A673 (cell line): ENCODE results near the gene SAP25. TPM values are rescaled to one million over a fixed set of nuclear protein-coding genes. Genes with fewer than 3 reads are reported as not detected.

Source experiments
- BruUV-seq: library from RNA; stranded (reverse); fragments of 400-500 nt; replicated peaks from 2 replicates; lab custom pipeline; 2021; lab: Mats Ljungman, UMichigan
- CTCF ChIA-PET: fragments of 300-600 bp; sonication (Branson Sonifier 250); formaldehyde crosslinking; loops from one replicate; lab custom pipeline; 2022; ENCODE audit warnings: antibody characterized with exemption; lab: Charles Lee
- POLR2A ChIA-PET: fragments of 300-600 bp; sonication (Branson Sonifier 250); formaldehyde crosslinking; loops from one replicate; lab custom pipeline; 2022; ENCODE audit warnings: antibody characterized with exemption; ENCODE audit not compliant: low non-redundant PET; lab: Charles Lee
- DNase-seq: peaks from one replicate; pipeline ENCODE4 v3.0.0-alpha.2; 2015; ENCODE audit warnings: low spot score
- H3K27ac ChIP-seq: fragments of 200-600 bp; sonication (generic); 2 replicates; pipeline ENCODE4 v1.5.1; 2016; ENCODE audit warnings: mixed run types, low read depth, mild to moderate bottlenecking, mixed read lengths, antibody characterized with exemption, low read length; ENCODE audit not compliant: poor library complexity, severe bottlenecking
- H3K27me3 ChIP-seq: fragments of 200-600 bp; sonication (generic); replicated peaks from 2 replicates; pipeline ENCODE4 v1.6.1; 2017; ENCODE audit warnings: mixed run types, low read depth, mild to moderate bottlenecking, mixed read lengths, antibody characterized with exemption, low read length; ENCODE audit not compliant: insufficient read depth, poor library complexity
- H3K36me3 ChIP-seq: fragments of 200-600 bp; sonication (generic); 2 replicates; pipeline ENCODE4 v1.6.1; 2016; ENCODE audit warnings: mixed run types, mild to moderate bottlenecking, mixed read lengths, antibody characterized with exemption, low read length; ENCODE audit not compliant: insufficient read depth, poor library complexity, severe bottlenecking
- H3K4me1 ChIP-seq: fragments of 200-600 bp; sonication (generic); 2 replicates; pipeline ENCODE4 v1.6.1; 2017; ENCODE audit warnings: mixed run types, mild to moderate bottlenecking, mixed read lengths, antibody characterized with exemption, low read length; ENCODE audit not compliant: insufficient read depth, poor library complexity, severe bottlenecking
- H3K4me3 ChIP-seq: fragments of 200-600 bp; sonication (generic); 2 replicates; pipeline ENCODE4 v1.5.1; 2016; ENCODE audit warnings: low read depth, mixed run types, mild to moderate bottlenecking, mixed read lengths, low read length; ENCODE audit not compliant: poor library complexity, severe bottlenecking
- H3K9me3 ChIP-seq: fragments of 200-600 bp; sonication (generic); 2 replicates; pipeline ENCODE4 v1.6.1; 2016; ENCODE audit warnings: mixed run types, low read depth, mild to moderate bottlenecking, mixed read lengths, antibody characterized with exemption, low read length; ENCODE audit not compliant: poor library complexity, severe bottlenecking
- CTCF ChIP-seq: fragments of 300-800, 200-600 bp; sonication (generic); conservative IDR thresholded peaks from 2 replicates; pipeline ENCODE4 v1.5.1; 2017; ENCODE audit warnings: low read depth, mild to moderate bottlenecking, antibody characterized with exemption, low read length, moderate library complexity, mixed read lengths
- EZH2 ChIP-seq: fragments of 200-600 bp; sonication (generic); IDR thresholded peaks from 2 replicates; pipeline ENCODE4 v1.6.1; 2017; ENCODE audit warnings: borderline replicate concordance, low read depth, mild to moderate bottlenecking, mixed read lengths, antibody characterized with exemption, low read length; ENCODE audit not compliant: poor library complexity, severe bottlenecking
- intact Hi-C: fragments of 100-400 bp; cut with micrococcal nuclease; formaldehyde crosslinking; loops from one replicate; pipeline ENCODE4 v1.10.0; 2022; ENCODE audit not compliant: unreplicated experiment
- total RNA-seq: library from RNA; stranded (reverse); gene quantifications from 2 replicates; pipeline ENCODE4 v1.2.3, GENCODE V29; 2021

Gene SAP25
- total RNA-seq, 1 experiment from 2014 or later: 1.7 TPM

- Histone ChIP-seq H3K36me3 (peaks cover 31% of the 10 kb centered on the region), H3K27me3 (no peaks in the 10 kb centered on the region), H3K4me3 (no peak overlapping the region), H3K4me1 (peaks cover 19% of the 10 kb centered on the region), H3K27ac (peak overlapping the region; percentile 96), H3K9me3 (no peaks in the 10 kb centered on the region)
- POLR2A ChIA-PET: no interaction called here
- intact Hi-C loops: loop anchor here (10.0 kb wide), 1 partner anchor 91 kb away; the partner anchor contains the start of gene GNB2
- CTCF ChIA-PET: no interaction called here
- TF ChIP-seq CTCF: no peak
- no peak for TF ChIP-seq EZH2
- BruUV-seq: TSS peak; percentile 13
- no peak for DNase-seq
Observed at GRCh38 chr7:100583132-100584053, 9.7 kb upstream of the SAP25 start.

- POLR2A ChIA-PET: no interaction called here
- intact Hi-C loops: loop anchor here (10.0 kb wide), 1 partner anchor 92 kb away; the partner anchor contains the start of gene GNB2
- BruUV-seq: no TSS peak
- Histone ChIP-seq H3K4me3 (no peak overlapping the region), H3K36me3 (peaks cover 32% of the 10 kb centered on the region), H3K4me1 (peaks cover 19% of the 10 kb centered on the region), H3K27me3 (no peaks in the 10 kb centered on the region), H3K27ac (no peak overlapping the region), H3K9me3 (no peaks in the 10 kb centered on the region)
- no peak for DNase-seq
- TF ChIP-seq EZH2 (no peak), CTCF (no peak)
- CTCF ChIA-PET: no interaction called here
Observed at GRCh38 chr7:100582650-100583049, 8.9 kb upstream of the SAP25 start.

GRCh38 chr7:100582041-100582579, 8.4 kb upstream of the SAP25 start:
- ChIA-PET CTCF (no interaction called here), POLR2A (no interaction called here)
- no TSS peak for BruUV-seq

More at GRCh38 chr7:100582041-100582579, 8.4 kb upstream of the SAP25 start:
- TF ChIP-seq CTCF (no peak), EZH2 (no peak)
- intact Hi-C loops: loop anchor here (10.0 kb wide), 1 partner anchor 93 kb away; the partner anchor contains the start of gene GNB2
- no peaks in the 10 kb centered on the region for H3K27me3 ChIP-seq
- H3K36me3 ChIP-seq: peaks cover 32% of the 10 kb centered on the region
- DNase-seq: no peak
- H3K4me1 ChIP-seq: peaks cover 19% of the 10 kb centered on the region
- no peak overlapping the region for H3K4me3 ChIP-seq
- no peaks in the 10 kb centered on the region for H3K9me3 ChIP-seq
- no peak overlapping the region for H3K27ac ChIP-seq
